ENCODE data around the gene PAPOLA. TPM values are rescaled to one million over a fixed set of nuclear protein-coding genes. Genes with fewer than 3 reads are reported as not detected.

PAPOLA gene
- total RNA-seq, 4 donors from 2014 or later = 76.6 to 250 (median 110) TPM

- no peak for DNase-seq (ENCODE audit: low spot score in 2 of 2)
- H3K27me3 ChIP-seq = peaks cover 11% of the 10 kb centered on the region
- TF ChIP-seq POLR2A (IDR thresholded peaks at IDR 0.05) = no peak
- TF ChIP-seq CTCF (IDR thresholded peaks at IDR 0.05) = no peak
- TF ChIP-seq EP300 (IDR thresholded peaks at IDR 0.05) = no peak
- TF ChIP-seq POLR2AphosphoS5 (IDR thresholded peaks at IDR 0.05) = no peak
- no peaks in the 10 kb centered on the region for H3K4me1 ChIP-seq
- 50% methylated on average over 14 of the region's 14 CpGs for WGBS
- no peak overlapping the region for H3K27ac ChIP-seq
- H3K9me3 ChIP-seq = no peaks in the 10 kb centered on the region
- H3K4me3 ChIP-seq = no peak overlapping the region
- no peaks in the 10 kb centered on the region for H3K36me3 ChIP-seq
Measured at GRCh38 chr14:96598332-96598928, 96.2 kb downstream of the PAPOLA start.

- H3K4me1 ChIP-seq = no peaks in the 10 kb centered on the region
- no peak overlapping the region for H3K27ac ChIP-seq
- WGBS = 84% methylated on average over 9 of the region's 10 CpGs
- peaks cover 7% of the 10 kb centered on the region for H3K27me3 ChIP-seq
- H3K36me3 ChIP-seq = no peaks in the 10 kb centered on the region
- no peaks in the 10 kb centered on the region for H3K9me3 ChIP-seq
- TF ChIP-seq CTCF (IDR thresholded peaks at IDR 0.05) (no peak), POLR2A (IDR thresholded peaks at IDR 0.05) (no peak), POLR2AphosphoS5 (IDR thresholded peaks at IDR 0.05) (no peak), EP300 (IDR thresholded peaks at IDR 0.05) (no peak)
- no peak overlapping the region for H3K4me3 ChIP-seq
- DNase-seq (ENCODE audit: low spot score in 2 of 2) = no peak
Measured at GRCh38 chr14:96599076-96599475, 96.9 kb downstream of the PAPOLA start.

GRCh38 chr14:96602186-96602585 is 100.0 kb downstream of the PAPOLA start:
- H3K27me3 ChIP-seq = peaks cover 18% of the 10 kb centered on the region
- H3K4me3 ChIP-seq = no peak overlapping the region
- WGBS = 71% methylated on average over 1 of the region's 2 CpGs
- H3K27ac ChIP-seq = no peak overlapping the region
- no peaks in the 10 kb centered on the region for H3K4me1 ChIP-seq
- no peak for DNase-seq (ENCODE audit: low spot score in 2 of 2)
- H3K9me3 ChIP-seq = no peaks in the 10 kb centered on the region
- no peak for TF ChIP-seq EP300 (IDR thresholded peaks at IDR 0.05)
- no peak for TF ChIP-seq POLR2AphosphoS5 (IDR thresholded peaks at IDR 0.05)
- no peak for TF ChIP-seq CTCF (IDR thresholded peaks at IDR 0.05)
- TF ChIP-seq POLR2A (IDR thresholded peaks at IDR 0.05) = no peak
- H3K36me3 ChIP-seq = no peaks in the 10 kb centered on the region

GRCh38 chr14:96603350-96604255 is 101.4 kb downstream of the PAPOLA start:
- 71% methylated on average over 11 of the region's 11 CpGs for WGBS

More at GRCh38 chr14:96603350-96604255, 101.4 kb downstream of the PAPOLA start:
- H3K27me3 ChIP-seq = peaks cover 18% of the 10 kb centered on the region
- H3K9me3 ChIP-seq = no peaks in the 10 kb centered on the region
- H3K27ac ChIP-seq = no peak overlapping the region
- no peak overlapping the region for H3K4me3 ChIP-seq
- H3K4me1 ChIP-seq = no peaks in the 10 kb centered on the region
- TF ChIP-seq EP300 (IDR thresholded peaks at IDR 0.05) (no peak), POLR2AphosphoS5 (IDR thresholded peaks at IDR 0.05) (no peak), CTCF (IDR thresholded peaks at IDR 0.05) (no peak), POLR2A (IDR thresholded peaks at IDR 0.05) (no peak)
- no peaks in the 10 kb centered on the region for H3K36me3 ChIP-seq
- no peak for DNase-seq (ENCODE audit: low spot score in 2 of 2)

Data from suprapubic skin (tissue), 4 donors.